Bronchial epithelial cell (primary cell): Measurements from ENCODE around the gene GLI3. TPM values are rescaled to one million over a fixed set of nuclear protein-coding genes. Genes with fewer than 3 reads are reported as not detected.

Source experiments
- DNase-seq: peaks from one replicate; pipeline ENCODE4 v3.0.0-alpha.2; 2010; ENCODE audit warnings: low read depth
- FAIRE-seq: peaks from 2 replicates; lab custom pipeline; 2011; peaks lifted over from hg19 to GRCh38; lab: Jason Lieb, UNC
- H3K27me3 ChIP-seq: 2 replicates; pipeline ENCODE4 v1.5.1; 2011; ENCODE audit warnings: low read length; ENCODE audit not compliant: control insufficient read depth, insufficient read depth
- H3K36me3 ChIP-seq: 2 replicates; pipeline ENCODE4 v1.5.1; 2011; ENCODE audit warnings: low read length; ENCODE audit not compliant: control insufficient read depth, insufficient read depth
- H3K4me3 ChIP-seq: 2 replicates; pipeline ENCODE4 v1.5.1; 2011; ENCODE audit warnings: mild to moderate bottlenecking, low read depth, low read length, control low read depth
- total RNA-seq: library from RNA; depleted of rRNA; stranded (reverse); fragments of >200 nt; gene quantifications from 2 replicates; pipeline ENCODE4 v1.2.1, GENCODE V29; 2014
- TF ChIP-seq, protein P1 (sequence below): IDR thresholded peaks from 2 replicates; pipeline ENCODE4 v1.5.1; 2011; ENCODE audit warnings: mild to moderate bottlenecking, moderate library complexity, low read length, control low read depth, inconsistent platforms; ENCODE audit not compliant: insufficient read depth, severe bottlenecking

Gene GLI3
- total RNA-seq, 1 donor from 2014 or later = 1.3 TPM

DNA sequence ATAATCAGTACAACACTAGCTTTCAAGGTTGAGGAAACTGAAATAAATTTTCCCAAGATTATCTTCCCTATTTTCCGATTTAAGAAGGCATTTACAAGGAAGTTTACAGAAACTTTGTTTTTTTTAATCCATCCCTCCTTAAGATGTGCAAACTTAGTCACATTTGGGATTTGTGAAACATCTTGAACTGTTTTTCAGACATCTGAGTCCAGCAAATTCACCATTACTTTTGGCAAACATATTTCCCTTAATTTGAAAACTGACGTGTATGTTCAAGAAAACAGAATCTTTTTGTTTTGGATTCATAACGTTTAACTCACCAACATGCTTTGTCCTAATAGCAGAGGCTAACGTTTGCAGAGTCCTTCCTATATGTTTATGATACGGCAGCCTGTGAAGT is 19.5 kb downstream of the GLI3 start:
- H3K27me3 ChIP-seq = no peaks in the 10 kb centered on the region
- no peak for FAIRE-seq
- TF ChIP-seq, protein P1, sequence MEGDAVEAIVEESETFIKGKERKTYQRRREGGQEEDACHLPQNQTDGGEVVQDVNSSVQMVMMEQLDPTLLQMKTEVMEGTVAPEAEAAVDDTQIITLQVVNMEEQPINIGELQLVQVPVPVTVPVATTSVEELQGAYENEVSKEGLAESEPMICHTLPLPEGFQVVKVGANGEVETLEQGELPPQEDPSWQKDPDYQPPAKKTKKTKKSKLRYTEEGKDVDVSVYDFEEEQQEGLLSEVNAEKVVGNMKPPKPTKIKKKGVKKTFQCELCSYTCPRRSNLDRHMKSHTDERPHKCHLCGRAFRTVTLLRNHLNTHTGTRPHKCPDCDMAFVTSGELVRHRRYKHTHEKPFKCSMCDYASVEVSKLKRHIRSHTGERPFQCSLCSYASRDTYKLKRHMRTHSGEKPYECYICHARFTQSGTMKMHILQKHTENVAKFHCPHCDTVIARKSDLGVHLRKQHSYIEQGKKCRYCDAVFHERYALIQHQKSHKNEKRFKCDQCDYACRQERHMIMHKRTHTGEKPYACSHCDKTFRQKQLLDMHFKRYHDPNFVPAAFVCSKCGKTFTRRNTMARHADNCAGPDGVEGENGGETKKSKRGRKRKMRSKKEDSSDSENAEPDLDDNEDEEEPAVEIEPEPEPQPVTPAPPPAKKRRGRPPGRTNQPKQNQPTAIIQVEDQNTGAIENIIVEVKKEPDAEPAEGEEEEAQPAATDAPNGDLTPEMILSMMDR = no peak
- no peaks in the 10 kb centered on the region for H3K36me3 ChIP-seq
- no peak for DNase-seq
- H3K4me3 ChIP-seq = no peak overlapping the region

DNA sequence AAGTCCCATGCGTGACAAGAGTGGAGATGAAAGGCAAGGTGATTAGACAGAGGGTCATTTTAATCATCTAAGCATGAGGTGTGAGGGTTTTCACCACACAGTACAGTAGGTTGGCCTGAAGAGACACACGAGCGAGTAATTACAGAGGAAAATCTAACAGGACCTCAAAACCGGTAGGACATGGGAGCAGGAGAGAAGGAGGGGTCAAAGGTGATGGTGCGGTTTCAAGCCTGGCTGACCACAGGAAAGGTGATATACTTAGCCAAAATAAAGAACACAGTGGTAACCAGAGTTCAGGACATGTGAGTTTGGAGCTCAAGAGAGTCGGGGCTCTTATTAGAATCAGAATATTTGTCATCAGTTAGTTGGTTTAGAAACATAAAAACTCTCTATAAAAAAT is 20.0 kb downstream of the GLI3 start:
- DNase-seq (no peak), FAIRE-seq (peak; percentile 40)
- H3K36me3 ChIP-seq = no peaks in the 10 kb centered on the region
- H3K27me3 ChIP-seq = no peaks in the 10 kb centered on the region
- TF ChIP-seq, protein P1 = no peak
- H3K4me3 ChIP-seq = no peak overlapping the region

DNA sequence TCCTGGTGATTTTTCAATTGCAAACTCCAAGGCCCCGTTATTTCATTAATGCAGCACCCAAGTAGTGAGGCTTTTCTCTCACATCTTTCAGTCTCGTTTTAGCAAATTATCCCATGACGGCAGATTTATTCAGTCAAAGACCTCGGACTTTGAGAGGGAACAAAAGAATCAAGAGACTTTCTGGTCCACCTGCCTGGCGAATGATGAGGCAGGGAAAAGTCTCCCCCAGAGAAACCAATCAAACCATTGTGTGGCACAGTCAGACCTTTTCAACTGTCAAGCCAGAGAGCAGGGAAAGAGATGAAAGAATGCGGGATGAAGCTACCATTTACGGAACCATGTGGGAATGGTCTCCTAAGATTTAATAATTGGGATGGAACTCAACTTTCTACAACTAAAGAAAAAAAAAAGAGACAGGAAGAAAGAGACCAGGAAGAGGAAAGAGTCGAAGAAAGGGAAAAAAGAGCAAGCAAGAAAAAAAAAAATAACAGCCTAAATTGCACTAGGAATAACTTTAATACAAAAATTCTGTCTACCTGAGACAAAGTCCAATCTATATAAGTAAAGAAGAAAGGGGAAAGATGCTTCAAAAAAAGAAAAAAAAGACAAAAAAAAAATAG is 22.8 kb downstream of the GLI3 start:
- no peaks in the 10 kb centered on the region for H3K27me3 ChIP-seq
- FAIRE-seq = no peak
- no peak overlapping the region for H3K4me3 ChIP-seq
- H3K36me3 ChIP-seq = no peaks in the 10 kb centered on the region
- DNase-seq = no peak
- TF ChIP-seq, protein P1 = no peak

DNA sequence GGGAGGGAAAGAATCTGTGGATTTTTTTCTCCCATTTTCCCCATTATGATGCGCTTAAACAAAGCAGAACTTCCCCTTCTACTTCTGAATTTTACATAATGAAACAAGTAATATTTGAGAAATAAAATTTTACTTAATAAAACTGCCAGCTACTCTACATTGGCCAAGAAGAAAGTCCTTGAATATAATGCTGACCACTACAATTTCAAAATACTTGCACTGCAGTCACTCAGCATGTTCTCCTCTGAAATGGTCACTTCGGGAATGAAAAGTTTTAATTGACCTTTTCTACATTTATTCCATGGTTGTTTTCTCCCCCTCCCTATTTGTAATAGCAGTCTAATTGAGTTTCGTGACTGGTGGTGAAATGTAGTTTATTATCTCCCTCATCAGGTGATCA is 23.9 kb downstream of the GLI3 start:
- DNase-seq (no peak), FAIRE-seq (no peak)
- Histone ChIP-seq H3K4me3 (no peak overlapping the region), H3K36me3 (no peaks in the 10 kb centered on the region), H3K27me3 (no peaks in the 10 kb centered on the region)
- TF ChIP-seq, protein P1 = no peak

DNA sequence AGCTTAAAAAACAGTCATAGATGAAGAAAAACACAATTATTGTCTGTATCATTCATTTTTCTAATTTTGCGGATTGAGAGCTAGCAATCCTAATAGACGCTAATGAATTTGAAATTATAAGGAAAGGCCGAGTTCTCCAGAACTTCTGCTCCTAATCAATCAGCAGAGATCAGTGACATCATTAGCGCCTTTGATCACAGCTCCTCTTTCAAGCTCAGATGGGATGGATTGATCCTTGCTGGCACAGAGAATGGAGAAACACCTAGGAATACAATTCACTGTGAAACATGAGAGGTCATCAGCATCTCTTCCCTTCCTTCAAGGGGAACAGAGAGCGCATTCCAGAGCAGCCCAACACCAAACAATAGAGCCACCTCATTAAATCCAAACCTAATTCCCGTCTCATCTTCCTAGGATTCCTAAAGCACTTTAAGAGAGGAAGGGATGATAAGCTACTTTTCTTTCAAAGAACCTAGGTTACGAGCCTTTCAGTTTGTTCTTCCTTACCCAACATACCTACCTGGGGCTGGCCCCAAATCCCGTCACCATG is 24.4 kb downstream of the GLI3 start:
- no peak for FAIRE-seq
- Histone ChIP-seq H3K36me3 (no peaks in the 10 kb centered on the region), H3K27me3 (no peaks in the 10 kb centered on the region), H3K4me3 (no peak overlapping the region)
- DNase-seq = no peak
- TF ChIP-seq, protein P1 = no peak

DNA sequence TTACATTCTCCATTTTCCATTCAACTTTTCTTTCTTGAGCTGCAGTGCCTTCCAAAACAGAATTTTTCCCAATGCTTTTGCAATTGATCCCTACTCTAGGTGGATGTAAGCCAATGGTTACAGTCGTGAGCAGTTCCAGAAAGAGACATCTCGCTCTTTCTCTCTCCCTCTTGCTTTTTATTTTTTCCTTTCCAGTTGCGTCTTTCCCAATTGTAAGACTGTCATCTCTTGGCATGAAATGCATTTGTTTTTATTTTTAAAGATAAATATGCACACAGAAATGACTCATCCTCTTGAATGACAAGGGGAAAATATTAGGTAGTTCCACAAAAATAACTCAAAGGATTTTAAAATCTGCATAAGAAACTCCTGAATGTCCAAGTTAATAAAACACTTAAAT is 25.1 kb downstream of the GLI3 start:
- TF ChIP-seq, protein P1 = no peak
- FAIRE-seq (no peak), DNase-seq (no peak)
- no peaks in the 10 kb centered on the region for H3K27me3 ChIP-seq
- no peaks in the 10 kb centered on the region for H3K36me3 ChIP-seq
- H3K4me3 ChIP-seq = no peak overlapping the region
